Stomach (tissue), 9 donors: ENCODE measurements around the gene KRTAP29-1. TPM values are rescaled to one million over a fixed set of nuclear protein-coding genes. Genes with fewer than 3 reads are reported as not detected.

Experiments used
- DNase-seq, 2 donors: peaks; one replicate each; pipeline versions ENCODE4 v3.0.0 to v3.0.0-alpha.2; 2013 to 2019
- H3K27ac ChIP-seq, 5 donors: fragments of 200-600 bp in 4 of 5; sonication (generic) in 4 of 5; one replicate each; pipeline ENCODE4 v1.5.1; 2013 to 2019; ENCODE audit warnings: mild to moderate bottlenecking in 1 of 5, moderate library complexity in 1 of 5
- H3K27me3 ChIP-seq, 3 donors: fragments of 200-600 bp; sonication (generic); one replicate each; pipeline ENCODE4 v1.5.1; 2017 to 2019; ENCODE audit warnings: mixed run types in 1 of 3
- H3K36me3 ChIP-seq, 4 donors: fragments of 200-600 bp; sonication (generic); 1 replicate in 3 of 4; 2 replicates in 1 of 4; pipeline ENCODE4 v1.5.1; 2016 to 2019
- H3K4me1 ChIP-seq, 4 donors: fragments of 200-600 bp; sonication (generic); one replicate each; pipeline ENCODE4 v1.5.1; 2016 to 2019
- H3K4me3 ChIP-seq, 4 donors: fragments of 200-600 bp; sonication (generic) in 3 of 4; one replicate each; pipeline ENCODE4 v1.5.1; 2016 to 2019; ENCODE audit warnings: mild to moderate bottlenecking in 1 of 4
- H3K9me3 ChIP-seq, 4 donors: fragments of 200-600 bp; sonication (generic); one replicate each; pipeline ENCODE4 v1.5.1; 2016 to 2019
- EP300 ChIP-seq: sonication (generic); formaldehyde crosslinking; IDR thresholded peaks from one replicate; pipeline ENCODE4 v1.6.1; 2017; ENCODE audit warnings: antibody characterized with exemption
- POLR2A ChIP-seq, 4 donors: fragments of 450-650 bp; IDR thresholded peaks; one replicate each; pipeline ENCODE4 v1.6.1; 2016; ENCODE audit warnings: antibody characterized with exemption in 4 of 4, control low read depth in 2 of 4, mild to moderate bottlenecking in 1 of 4, moderate library complexity in 1 of 4
- POLR2AphosphoS5 ChIP-seq, 3 donors: sonication (generic); formaldehyde crosslinking; IDR thresholded peaks; one replicate each; pipeline ENCODE4 v1.6.1; 2016; ENCODE audit warnings: antibody characterized with exemption in 3 of 3
- WGBS, 5 donors: extraction: QIAGEN DNeasy Blood & Tissue Kit in 3 of 5; methylation state at CpG; one replicate each; pipeline versions ENCODE4 v1.1.5 to v1.1.7; 2013 to 2018; 5-methylcytosine and 5-hydroxymethylcytosine counted together
- intact Hi-C: fragments of 100-400 bp; cut with DNase I; formaldehyde crosslinking; loops from one replicate; pipeline ENCODE4 v1.15.1; 2023; ENCODE audit warnings: low total_unique reads
- polyA plus RNA-seq, 3 donors: library from polyadenylated mRNA; stranded (reverse); fragments of 200-250 nt; gene quantifications; one replicate each; pipeline ENCODE4 v1.2.3, GENCODE V29; 2013
- total RNA-seq, 5 donors: library from RNA; depleted of rRNA; stranded (reverse); fragments of >200 nt; gene quantifications; one replicate each; pipeline versions ENCODE4 v1.1.0 to v1.2.3, GENCODE V29; 2014 to 2016
- TF ChIP-seq, protein P1 (sequence below), 7 experiments: fragments of 450-650 bp in 4 of 7; fragments of 200-600 bp in 3 of 7; sonication (generic) in 3 of 7; IDR thresholded peaks; one replicate each; pipeline ENCODE4 v1.5.1; 2016 to 2019; ENCODE audit warnings: antibody characterized with exemption in 7 of 7, control low read depth in 2 of 7, mild to moderate bottlenecking in 1 of 7
- donor health status: healthy with polysubstance abuse.
- donor health status: Bipolar disorder and iron deficiency.
- donor health status: healthy.

KRTAP29-1 gene
- total and polyA plus RNA-seq, 8 donors, result not detected

DNA sequence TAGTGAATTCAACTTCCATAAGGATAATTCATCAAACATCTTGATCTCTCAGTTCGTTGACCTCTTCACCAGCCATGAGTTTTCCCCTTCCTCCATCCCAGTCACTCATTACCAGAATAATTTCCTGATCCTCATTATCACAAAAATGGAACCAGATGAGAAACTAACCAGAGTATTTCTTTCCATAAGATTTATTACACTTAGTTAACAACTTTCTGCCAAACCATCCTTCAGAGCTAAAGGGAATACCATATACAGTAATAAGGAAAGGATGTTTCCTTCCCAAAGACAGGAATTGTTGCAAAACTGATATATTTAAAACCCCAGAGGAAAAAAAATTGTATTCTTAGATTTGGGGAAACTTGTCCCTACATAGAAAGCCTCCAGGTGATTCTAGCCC is 8.6 kb downstream of the KRTAP29-1 start:
- peaks cover 0 to 12% (median 8%) of the 10 kb centered on the region in 3 donors for H3K27me3 ChIP-seq

DNA sequence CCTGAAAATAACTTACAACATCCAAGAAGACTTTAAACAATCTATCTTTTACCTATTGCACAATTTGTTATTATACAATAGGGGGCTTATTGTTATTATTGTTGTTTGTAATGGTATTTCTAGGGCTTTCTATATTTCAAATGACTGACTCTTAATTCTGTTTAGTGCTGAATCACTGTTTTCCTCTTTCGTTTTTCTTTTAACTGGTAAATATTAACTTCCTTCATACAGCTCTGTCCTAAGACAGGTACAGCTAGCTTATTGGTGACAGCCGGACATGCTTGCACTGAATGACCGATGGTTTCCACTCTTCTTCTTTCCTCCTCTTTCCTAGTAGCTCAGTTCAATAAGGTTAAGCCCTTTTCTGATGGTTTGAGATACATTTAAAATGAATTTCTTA is 15.6 kb downstream of the KRTAP29-1 start:
- Histone ChIP-seq H3K27me3 (peaks cover 0 to 8% (median 3%) of the 10 kb centered on the region in 3 donors), H3K36me3 (no peaks in the 10 kb centered on the region), H3K9me3 (no peaks in the 10 kb centered on the region), H3K4me3 (no peak overlapping the region), H3K27ac (no peak overlapping the region), H3K4me1 (no peaks in the 10 kb centered on the region)
- no peak for DNase-seq
- no peak for TF ChIP-seq POLR2A (IDR thresholded peaks at IDR 0.05)
- TF ChIP-seq EP300, result no peak
- no peak for TF ChIP-seq POLR2AphosphoS5 (IDR thresholded peaks at IDR 0.05)
- TF ChIP-seq, protein P1, sequence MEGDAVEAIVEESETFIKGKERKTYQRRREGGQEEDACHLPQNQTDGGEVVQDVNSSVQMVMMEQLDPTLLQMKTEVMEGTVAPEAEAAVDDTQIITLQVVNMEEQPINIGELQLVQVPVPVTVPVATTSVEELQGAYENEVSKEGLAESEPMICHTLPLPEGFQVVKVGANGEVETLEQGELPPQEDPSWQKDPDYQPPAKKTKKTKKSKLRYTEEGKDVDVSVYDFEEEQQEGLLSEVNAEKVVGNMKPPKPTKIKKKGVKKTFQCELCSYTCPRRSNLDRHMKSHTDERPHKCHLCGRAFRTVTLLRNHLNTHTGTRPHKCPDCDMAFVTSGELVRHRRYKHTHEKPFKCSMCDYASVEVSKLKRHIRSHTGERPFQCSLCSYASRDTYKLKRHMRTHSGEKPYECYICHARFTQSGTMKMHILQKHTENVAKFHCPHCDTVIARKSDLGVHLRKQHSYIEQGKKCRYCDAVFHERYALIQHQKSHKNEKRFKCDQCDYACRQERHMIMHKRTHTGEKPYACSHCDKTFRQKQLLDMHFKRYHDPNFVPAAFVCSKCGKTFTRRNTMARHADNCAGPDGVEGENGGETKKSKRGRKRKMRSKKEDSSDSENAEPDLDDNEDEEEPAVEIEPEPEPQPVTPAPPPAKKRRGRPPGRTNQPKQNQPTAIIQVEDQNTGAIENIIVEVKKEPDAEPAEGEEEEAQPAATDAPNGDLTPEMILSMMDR (IDR thresholded peaks at IDR 0.05), result no peak
- 67 to 78% (median 75%) methylated on average over 3 of the region's 3 CpGs for WGBS, 5 donors
- intact Hi-C loops, result no loop called here

More for the DNA sequence above, 8.6 kb downstream of the KRTAP29-1 start:
- WGBS, 5 donors, result 72 to 91% (median 81%) methylated on average over 1 of the region's 1 CpG
- no peak for DNase-seq
- intact Hi-C loops, result no loop called here
- no peaks in the 10 kb centered on the region for H3K9me3 ChIP-seq
- no peaks in the 10 kb centered on the region for H3K4me1 ChIP-seq
- no peak overlapping the region for H3K27ac ChIP-seq
- no peaks in the 10 kb centered on the region for H3K36me3 ChIP-seq
- TF ChIP-seq POLR2AphosphoS5 (IDR thresholded peaks at IDR 0.05), result no peak
- TF ChIP-seq, protein P1 (IDR thresholded peaks at IDR 0.05), result no peak
- no peak for TF ChIP-seq EP300
- no peak for TF ChIP-seq POLR2A (IDR thresholded peaks at IDR 0.05)
- no peak overlapping the region for H3K4me3 ChIP-seq

DNA sequence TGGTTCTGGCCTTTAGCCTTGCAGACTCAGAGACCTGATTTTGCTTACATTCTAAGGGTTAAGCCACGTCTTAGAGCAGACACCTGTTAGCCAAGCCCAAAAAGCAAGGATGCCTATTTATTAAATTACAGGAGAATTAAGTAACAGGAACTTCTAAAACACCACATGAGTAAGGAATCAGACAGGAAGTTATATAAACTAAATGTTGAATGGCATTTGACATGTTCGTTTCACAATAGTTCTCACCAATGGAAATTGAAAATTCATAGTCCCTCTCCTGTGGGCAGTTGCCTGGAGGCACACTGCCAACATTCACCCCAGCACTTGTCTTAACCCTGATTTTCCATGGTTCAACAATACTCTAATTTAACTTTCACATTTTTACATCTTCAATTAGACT is 18.1 kb downstream of the KRTAP29-1 start:
- H3K27ac ChIP-seq, result no peak overlapping the region
- intact Hi-C loops, result no loop called here
- peaks cover 0 to 4% (median 0%) of the 10 kb centered on the region in 4 donors for H3K9me3 ChIP-seq
- TF ChIP-seq, protein P1 (IDR thresholded peaks at IDR 0.05), result no peak
- TF ChIP-seq EP300 (no peak), POLR2AphosphoS5 (IDR thresholded peaks at IDR 0.05) (no peak), POLR2A (IDR thresholded peaks at IDR 0.05) (no peak)
- no peak overlapping the region for H3K4me3 ChIP-seq
- no peaks in the 10 kb centered on the region for H3K36me3 ChIP-seq
- H3K27me3 ChIP-seq, result peaks cover 0 to 18% (median 0%) of the 10 kb centered on the region in 3 donors
- 20 to 35% (median 31%) methylated on average over 2 of the region's 2 CpGs for WGBS, 5 donors
- DNase-seq, result no peak
- H3K4me1 ChIP-seq, result no peaks in the 10 kb centered on the region

DNA sequence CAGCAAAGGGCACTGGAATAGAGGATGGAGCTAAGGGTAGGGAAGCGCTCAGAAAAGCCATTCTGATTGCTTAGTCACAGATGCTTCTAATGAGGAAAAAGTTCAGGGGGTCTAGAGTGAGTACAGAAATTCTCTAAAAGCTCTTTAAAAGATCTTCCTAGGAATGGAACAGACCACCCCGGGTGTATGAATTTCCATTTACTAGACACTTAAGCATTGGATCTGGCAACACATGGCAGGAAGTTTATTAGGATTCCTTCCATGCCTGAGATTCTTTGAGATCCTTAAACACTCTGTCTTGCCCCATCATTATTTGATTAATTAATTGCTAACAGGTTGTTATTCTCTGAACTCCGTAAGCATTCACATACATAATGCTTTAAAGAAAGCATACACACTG is 18.6 kb downstream of the KRTAP29-1 start:
- Histone ChIP-seq H3K36me3 (no peaks in the 10 kb centered on the region), H3K4me1 (no peaks in the 10 kb centered on the region), H3K27me3 (peaks cover 0 to 18% (median 0%) of the 10 kb centered on the region in 3 donors), H3K27ac (no peak overlapping the region), H3K9me3 (peaks cover 0 to 4% (median 0%) of the 10 kb centered on the region in 4 donors), H3K4me3 (no peak overlapping the region)
- TF ChIP-seq EP300 (no peak), POLR2A (IDR thresholded peaks at IDR 0.05) (no peak), POLR2AphosphoS5 (IDR thresholded peaks at IDR 0.05) (no peak)
- TF ChIP-seq, protein P1 (IDR thresholded peaks at IDR 0.05), result no peak
- intact Hi-C loops, result no loop called here
- WGBS, 5 donors, result 37 to 55% (median 48%) methylated on average over 3 of the region's 3 CpGs
- no peak for DNase-seq
